ENCODE data around the gene TOE1.
"Not testable (repeated sequence)": the region's sequence is repeated elsewhere in the genome, so short reads cannot be mapped to it uniquely, and the experiment has no call there.

TOE1 gene

DNA sequence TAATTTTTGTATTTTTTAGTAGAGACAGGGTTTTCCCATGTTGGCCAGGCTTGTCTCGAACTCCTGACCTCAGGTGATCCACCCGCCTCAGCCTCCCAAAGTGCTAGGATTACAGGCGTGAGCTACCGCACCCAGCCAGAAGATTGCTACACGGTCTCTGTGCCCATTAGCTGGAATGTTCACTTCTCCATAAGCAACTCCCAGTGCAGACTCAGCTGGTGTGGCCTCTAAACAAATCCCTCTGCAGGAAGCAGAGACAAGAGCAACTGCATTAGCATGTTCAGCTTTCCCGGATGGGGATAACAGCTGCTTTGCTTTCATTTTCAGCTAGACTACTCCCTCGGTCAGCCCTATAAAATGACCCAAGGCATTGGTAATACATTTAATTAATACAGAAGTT, 21.0 kb downstream of the TOE1 start:
- not testable (repeated sequence) for DNase-seq

DNA sequence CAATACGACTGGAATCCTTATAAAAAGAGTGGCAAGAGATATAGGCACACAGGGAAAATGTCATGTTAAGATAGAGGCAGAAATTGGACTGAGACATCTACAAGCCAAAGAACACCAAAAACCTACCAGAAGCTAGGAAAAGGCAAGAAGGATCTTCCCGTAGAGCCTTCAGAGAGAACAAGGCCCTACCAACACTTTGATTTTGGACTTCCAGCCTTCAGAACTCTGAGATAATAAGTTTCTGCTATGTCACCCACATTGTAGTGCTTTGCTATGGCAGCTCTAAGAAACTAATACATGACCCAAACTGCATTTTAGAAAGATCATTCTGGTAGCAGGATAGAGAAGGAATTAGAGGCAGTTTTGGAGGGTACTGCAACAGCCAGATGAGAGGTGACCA, 24.3 kb downstream of the TOE1 start:
- no peak for DNase-seq

DNA sequence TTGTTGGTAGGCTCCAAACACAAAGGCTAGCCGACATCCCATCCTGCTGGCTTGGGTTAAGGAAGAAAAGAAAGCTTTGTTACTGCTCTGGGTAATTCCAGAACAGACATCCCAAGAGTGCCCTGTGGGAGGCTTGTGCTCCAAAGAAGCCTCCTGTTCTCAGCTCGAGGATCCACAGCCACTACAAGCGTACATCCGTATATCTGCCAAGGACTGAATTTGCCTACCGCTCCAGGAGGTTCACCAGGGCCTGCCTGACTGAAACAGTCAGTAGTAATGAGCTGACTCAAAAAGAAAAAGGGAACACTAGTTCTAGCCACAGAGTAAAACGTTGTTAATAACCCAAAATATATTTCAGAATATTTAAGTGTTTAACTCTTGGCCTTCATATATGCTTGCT, 25.1 kb downstream of the TOE1 start:
- no peak for DNase-seq

DNA sequence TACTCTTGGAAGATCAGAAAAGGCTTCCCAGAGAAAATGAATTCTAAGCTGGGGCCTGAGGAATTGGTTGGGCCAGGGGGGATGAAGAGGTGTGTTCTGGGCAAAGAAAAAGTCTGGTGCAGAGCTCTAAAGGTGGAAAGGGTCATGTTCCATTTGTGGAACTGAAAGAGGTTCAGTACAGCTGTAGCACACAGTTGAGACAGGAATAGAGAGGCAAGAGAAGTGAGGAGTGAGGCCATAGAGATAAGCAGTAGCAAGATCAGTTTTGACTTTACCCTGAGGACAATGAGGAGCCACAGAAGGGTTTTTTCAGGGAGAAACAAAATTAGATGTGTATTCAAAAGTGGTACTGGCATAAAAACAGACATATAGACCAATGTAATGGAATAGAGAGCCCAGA, 30.6 kb downstream of the TOE1 start:
- DNase-seq, result no peak

DNA sequence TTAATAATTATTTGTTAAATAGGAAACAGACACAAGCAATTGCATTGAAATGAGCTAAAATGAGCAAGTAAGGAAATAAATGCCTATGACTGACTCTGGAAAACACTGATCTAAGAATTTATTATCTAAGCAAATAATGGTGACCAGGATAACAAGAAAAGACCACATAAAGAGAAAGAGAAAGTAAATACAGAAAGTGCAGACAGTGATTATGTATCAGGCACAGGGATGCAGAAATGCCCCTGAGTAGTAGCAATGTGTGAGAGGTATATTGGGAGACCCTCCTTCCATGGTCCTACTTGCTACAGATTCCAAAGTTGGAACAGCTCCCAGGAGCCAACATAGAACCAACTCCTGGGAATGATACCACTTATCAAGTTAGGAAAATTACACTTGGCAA, 33.6 kb downstream of the TOE1 start:
- no peak for DNase-seq

DNA sequence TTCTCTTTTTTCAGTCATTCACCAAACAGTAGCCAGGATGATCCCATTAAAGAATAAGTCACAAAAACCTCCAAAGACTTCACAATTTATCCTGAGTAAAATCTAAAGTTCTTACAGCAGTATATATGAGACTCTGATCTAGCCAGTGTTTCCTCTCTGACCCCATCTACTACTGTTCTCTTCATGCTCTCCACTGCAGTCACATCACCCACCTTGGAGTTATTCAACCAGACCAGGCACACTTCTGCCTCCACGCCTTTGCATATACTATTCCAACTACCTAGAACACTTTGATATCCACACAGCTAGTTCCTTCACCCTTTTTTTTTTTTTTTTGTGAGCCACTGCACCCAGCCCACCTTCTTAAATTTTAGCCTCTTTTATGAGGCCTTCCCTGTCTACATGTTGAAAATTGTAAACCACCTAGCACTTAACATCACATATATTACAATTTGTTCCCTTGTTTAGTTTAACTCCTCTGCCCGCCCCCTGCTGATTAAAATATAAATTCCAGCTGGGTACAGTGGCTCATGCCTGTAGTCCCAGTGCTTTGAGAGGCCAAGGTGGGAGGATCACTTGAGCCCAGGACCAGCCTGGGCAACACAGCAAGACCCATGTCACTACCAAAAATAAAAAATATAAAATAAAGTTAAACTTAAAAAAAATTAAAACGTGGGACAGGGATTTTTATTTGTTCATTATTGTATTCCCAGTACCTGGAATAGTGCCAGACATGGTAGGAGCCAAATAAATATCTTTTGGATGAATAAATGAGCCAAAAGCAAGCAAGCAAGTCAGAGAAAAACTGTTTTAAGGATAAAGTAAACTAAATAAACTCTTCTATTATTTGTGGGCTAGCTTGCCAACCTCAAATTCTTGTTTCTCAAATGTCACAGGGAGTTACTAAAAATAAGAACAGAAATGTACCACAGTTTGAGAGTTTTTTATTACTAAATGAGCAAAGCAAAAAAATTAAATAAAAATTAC, 35.4 kb downstream of the TOE1 start:
- DNase-seq, result no peak

DNA sequence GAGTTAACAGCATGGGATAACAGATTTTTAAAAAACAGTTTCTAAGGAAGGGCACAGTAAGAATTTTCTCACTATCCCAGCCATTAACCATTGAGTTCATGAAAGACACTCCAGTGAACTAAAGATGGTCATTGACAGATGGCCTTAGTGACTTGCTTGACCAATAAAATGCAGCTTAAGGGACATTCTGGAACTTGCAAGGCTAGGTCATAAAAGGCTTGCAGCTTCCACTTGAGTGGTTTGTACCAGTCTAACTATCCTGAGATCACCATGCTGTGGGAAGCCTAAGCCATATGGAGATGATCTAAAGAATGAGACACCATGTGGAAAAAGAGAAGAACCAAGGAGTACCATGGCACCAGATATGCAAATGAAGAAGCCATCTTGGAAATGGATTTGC, 38.2 kb downstream of the TOE1 start:
- DNase-seq, result no peak

DNA sequence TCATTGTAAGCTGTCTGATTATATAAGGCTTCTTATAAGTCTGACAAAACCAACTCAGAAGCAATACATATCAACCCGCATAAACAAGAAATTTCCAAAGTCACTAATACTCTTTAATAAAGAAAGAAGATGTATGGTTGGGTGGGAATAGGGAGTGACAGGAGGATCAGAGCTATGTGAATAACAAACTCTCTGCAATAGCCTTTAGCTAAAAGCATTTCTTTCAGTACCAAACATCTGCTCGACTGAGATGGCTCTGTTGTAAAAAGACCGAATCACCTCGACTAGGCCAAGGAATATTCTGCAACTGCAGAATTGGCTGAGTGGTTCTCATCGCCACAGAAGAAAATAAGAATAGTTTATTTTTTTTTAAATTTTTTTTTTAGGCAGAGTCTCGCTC, 39.6 kb downstream of the TOE1 start:
- no peak for DNase-seq

DNA sequence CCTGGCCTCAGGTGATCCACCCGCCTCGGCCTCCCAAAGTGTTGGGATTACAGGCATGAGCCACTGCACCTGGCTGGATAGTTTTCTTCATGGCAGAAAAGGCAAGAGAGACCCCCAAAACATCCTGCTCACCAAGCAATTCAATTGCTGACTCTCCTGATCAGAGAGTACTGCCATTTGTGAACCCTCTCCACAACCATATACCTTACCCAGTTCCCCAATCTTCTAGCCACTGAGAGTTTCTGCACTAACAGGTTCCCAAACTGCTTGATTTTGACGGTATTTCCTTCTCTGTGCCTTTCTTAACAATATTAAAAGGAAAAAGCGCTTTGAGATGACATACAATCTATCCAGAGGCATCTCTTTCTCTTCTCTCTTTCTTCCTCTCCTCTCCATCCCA, 40.2 kb downstream of the TOE1 start:
- no peak for DNase-seq

DNA sequence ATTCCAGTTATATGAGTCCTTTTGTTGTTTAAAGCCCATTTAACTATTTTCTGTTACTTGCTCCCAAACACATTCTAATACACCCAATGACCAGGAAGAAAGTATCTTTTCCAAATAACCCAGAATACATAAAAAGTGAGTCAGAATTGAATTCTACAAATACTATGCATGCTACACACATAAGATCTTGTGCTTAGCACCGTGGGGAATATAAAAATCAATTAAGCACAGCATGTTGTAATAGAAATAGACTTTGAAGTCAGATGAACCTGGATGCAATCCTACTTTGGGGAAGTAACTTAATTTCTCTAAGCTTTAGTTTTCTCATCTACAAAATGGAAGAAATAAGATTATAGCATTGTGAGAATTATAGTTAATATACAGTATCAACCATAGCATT, 40.8 kb downstream of the TOE1 start:
- no peak for DNase-seq

DNA sequence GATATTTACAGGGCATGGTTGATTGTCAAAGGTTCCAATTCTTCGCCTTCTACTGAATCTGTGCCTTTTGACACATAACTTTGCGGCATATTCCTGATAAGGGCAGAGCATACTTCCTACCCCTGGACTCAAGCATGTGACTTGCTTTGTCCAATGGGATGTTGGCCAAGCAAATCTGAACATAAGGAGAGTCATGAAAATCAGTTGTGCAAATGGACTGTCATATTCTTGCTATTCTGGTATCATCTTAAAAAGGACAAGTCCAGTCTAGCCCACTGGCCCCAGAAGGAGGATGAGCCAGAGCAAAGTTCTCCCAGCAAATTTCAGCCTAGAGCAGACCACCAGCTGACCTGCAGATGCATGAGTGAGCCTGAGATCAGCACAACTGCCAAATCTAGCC, 41.3 kb downstream of the TOE1 start:
- no peak for DNase-seq

DNA sequence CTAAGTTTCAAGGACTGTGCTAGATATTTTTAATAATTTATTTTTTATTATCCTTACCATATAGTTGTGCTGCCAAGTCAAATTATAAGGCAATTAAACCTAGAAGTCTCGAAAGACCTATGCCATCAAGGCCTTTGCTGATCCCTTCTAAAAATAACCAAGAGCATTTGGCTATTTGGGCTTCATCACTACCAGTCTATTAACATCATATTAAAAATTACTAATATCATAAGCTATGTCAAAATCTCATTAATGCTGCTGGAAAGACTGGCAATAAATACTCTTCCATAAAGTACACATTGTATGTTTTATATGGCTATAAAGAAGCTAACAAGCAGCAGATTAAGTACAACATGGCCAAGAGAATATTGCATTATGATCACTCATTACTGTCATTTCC, 43.2 kb downstream of the TOE1 start:
- no peak for DNase-seq

DNA sequence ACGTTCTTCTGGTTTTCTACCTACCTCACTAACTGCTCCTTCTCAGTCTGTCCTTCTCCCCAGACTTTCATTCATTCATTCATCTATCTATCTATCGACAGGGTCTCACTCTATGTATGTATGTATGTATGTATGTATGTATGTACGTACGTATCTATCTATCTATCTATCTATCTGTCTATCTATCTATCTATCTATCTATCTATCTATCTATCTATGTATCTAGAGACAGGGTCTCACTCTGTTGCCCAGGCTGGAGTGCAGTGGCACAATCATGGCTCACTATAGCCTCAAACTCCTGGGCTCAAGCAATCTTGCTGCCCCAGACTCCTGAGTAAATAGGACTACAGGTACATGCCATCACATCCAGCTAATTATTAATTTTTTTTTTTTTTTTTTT, 44.2 kb downstream of the TOE1 start:
- not testable (repeated sequence) for DNase-seq

DNA sequence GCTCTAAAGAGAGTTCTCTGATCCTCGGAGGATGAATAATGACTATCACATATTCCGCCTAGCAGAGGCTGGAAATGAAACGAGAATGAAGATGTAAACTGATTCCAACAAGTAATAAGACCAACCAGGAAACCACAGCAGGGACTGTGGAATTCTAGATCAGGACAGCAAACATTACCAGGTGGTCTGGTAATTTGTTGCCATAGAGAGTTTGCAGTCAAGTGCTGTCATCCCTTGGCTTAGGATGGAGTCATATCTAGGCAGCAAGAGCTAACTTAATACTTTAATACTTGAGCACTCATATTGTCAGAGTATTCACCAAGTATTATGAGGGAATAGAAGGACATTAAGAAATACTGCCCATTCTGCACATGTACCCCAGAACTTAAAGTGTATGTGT, 45.3 kb downstream of the TOE1 start:
- DNase-seq, result no peak

DNA sequence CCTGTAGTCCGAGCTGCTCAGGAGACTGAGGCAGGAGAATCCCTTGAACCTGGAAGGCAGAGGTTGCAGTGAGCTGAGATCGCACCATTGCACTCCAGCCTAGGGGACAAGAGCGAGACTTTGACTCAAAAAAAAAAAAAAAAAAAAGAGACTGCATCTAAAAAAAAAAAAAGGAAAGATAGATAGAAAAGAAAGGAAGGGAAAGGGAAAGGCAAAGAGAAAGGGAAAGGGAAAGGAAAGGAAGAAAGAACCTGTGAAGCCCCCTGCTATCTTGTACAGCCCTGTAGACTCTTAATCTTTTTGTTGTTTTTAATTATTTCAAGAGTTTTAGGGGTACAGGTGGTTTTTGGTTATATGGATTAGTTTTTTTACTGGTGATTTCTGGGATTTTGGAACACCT, 46.2 kb downstream of the TOE1 start:
- no peak for DNase-seq
